Measurements from ENCODE around the gene HTT. TPM values are rescaled to one million over a fixed set of nuclear protein-coding genes. Genes with fewer than 3 reads are reported as not detected.

HTT gene
- total RNA-seq, 1 experiment from 2014 or later = 85.4 TPM

- no peaks in the 10 kb centered on the region for H3K27me3 Mint-ChIP-seq (ENCODE audit: low read depth)
- no peak overlapping the region for H3K27ac Mint-ChIP-seq
- peaks cover 6% of the 10 kb centered on the region for H3K4me1 Mint-ChIP-seq
- ChIA-PET POLR2A (no interaction called here), CTCF (no interaction called here)
- peaks cover 56% of the 10 kb centered on the region for H3K36me3 Mint-ChIP-seq
- no peak for TF ChIP-seq ELF4 (CRISPR knock-in tag; IDR thresholded peaks at IDR 0.05; ENCODE audit: low read depth)
- TF ChIP-seq, protein P1, sequence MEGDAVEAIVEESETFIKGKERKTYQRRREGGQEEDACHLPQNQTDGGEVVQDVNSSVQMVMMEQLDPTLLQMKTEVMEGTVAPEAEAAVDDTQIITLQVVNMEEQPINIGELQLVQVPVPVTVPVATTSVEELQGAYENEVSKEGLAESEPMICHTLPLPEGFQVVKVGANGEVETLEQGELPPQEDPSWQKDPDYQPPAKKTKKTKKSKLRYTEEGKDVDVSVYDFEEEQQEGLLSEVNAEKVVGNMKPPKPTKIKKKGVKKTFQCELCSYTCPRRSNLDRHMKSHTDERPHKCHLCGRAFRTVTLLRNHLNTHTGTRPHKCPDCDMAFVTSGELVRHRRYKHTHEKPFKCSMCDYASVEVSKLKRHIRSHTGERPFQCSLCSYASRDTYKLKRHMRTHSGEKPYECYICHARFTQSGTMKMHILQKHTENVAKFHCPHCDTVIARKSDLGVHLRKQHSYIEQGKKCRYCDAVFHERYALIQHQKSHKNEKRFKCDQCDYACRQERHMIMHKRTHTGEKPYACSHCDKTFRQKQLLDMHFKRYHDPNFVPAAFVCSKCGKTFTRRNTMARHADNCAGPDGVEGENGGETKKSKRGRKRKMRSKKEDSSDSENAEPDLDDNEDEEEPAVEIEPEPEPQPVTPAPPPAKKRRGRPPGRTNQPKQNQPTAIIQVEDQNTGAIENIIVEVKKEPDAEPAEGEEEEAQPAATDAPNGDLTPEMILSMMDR (IDR thresholded peaks at IDR 0.05) = no peak
- TF ChIP-seq, protein P2, sequence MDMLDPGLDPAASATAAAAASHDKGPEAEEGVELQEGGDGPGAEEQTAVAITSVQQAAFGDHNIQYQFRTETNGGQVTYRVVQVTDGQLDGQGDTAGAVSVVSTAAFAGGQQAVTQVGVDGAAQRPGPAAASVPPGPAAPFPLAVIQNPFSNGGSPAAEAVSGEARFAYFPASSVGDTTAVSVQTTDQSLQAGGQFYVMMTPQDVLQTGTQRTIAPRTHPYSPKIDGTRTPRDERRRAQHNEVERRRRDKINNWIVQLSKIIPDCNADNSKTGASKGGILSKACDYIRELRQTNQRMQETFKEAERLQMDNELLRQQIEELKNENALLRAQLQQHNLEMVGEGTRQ (CRISPR knock-in tag; IDR thresholded peaks at IDR 0.05) = no peak
- no peak for TF ChIP-seq ZNF138 (CRISPR knock-in tag; conservative IDR thresholded peaks at IDR 0.05)
- no peak for TF ChIP-seq ZNF671 (CRISPR knock-in tag; IDR thresholded peaks at IDR 0.05)
- TF ChIP-seq, protein P3, sequence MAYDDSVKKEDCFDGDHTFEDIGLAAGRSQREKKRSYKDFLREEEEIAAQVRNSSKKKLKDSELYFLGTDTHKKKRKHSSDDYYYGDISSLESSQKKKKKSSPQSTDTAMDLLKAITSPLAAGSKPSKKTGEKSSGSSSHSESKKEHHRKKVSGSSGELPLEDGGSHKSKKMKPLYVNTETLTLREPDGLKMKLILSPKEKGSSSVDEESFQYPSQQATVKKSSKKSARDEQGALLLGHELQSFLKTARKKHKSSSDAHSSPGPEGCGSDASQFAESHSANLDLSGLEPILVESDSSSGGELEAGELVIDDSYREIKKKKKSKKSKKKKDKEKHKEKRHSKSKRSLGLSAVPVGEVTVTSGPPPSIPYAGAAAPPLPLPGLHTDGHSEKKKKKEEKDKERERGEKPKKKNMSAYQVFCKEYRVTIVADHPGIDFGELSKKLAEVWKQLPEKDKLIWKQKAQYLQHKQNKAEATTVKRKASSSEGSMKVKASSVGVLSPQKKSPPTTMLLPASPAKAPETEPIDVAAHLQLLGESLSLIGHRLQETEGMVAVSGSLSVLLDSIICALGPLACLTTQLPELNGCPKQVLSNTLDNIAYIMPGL (CRISPR knock-in tag; IDR thresholded peaks at IDR 0.05) = no peak
- no peak for TF ChIP-seq ZNF423 (CRISPR knock-in tag; IDR thresholded peaks at IDR 0.05)
- TF ChIP-seq TCF7 (CRISPR knock-in tag; IDR thresholded peaks at IDR 0.05; ENCODE audit: low read depth) = no peak
- TF ChIP-seq, protein P4, sequence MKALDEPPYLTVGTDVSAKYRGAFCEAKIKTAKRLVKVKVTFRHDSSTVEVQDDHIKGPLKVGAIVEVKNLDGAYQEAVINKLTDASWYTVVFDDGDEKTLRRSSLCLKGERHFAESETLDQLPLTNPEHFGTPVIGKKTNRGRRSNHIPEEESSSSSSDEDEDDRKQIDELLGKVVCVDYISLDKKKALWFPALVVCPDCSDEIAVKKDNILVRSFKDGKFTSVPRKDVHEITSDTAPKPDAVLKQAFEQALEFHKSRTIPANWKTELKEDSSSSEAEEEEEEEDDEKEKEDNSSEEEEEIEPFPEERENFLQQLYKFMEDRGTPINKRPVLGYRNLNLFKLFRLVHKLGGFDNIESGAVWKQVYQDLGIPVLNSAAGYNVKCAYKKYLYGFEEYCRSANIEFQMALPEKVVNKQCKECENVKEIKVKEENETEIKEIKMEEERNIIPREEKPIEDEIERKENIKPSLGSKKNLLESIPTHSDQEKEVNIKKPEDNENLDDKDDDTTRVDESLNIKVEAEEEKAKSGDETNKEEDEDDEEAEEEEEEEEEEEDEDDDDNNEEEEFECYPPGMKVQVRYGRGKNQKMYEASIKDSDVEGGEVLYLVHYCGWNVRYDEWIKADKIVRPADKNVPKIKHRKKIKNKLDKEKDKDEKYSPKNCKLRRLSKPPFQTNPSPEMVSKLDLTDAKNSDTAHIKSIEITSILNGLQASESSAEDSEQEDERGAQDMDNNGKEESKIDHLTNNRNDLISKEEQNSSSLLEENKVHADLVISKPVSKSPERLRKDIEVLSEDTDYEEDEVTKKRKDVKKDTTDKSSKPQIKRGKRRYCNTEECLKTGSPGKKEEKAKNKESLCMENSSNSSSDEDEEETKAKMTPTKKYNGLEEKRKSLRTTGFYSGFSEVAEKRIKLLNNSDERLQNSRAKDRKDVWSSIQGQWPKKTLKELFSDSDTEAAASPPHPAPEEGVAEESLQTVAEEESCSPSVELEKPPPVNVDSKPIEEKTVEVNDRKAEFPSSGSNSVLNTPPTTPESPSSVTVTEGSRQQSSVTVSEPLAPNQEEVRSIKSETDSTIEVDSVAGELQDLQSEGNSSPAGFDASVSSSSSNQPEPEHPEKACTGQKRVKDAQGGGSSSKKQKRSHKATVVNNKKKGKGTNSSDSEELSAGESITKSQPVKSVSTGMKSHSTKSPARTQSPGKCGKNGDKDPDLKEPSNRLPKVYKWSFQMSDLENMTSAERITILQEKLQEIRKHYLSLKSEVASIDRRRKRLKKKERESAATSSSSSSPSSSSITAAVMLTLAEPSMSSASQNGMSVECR (CRISPR knock-in tag; IDR thresholded peaks at IDR 0.05; ENCODE audit: borderline replicate concordance) = no peak
- TF ChIP-seq FOXJ3 (CRISPR knock-in tag; IDR thresholded peaks at IDR 0.05; ENCODE audit: borderline replicate concordance) = no peak
- no peak for TF ChIP-seq CBFB (CRISPR knock-in tag; IDR thresholded peaks at IDR 0.05; ENCODE audit: low read depth)
- no peak for TF ChIP-seq GTF2I (CRISPR knock-in tag; conservative IDR thresholded peaks at IDR 0.05)
- no peak for TF ChIP-seq ZNF263 (CRISPR knock-in tag; IDR thresholded peaks at IDR 0.05; ENCODE audit: low read depth)
- TF ChIP-seq GRHL2 (CRISPR knock-in tag; IDR thresholded peaks at IDR 0.05; ENCODE audit: insufficient replicate concordance, severe bottlenecking) = no peak
- no peak for TF ChIP-seq CDX4 (CRISPR knock-in tag; IDR thresholded peaks at IDR 0.05; ENCODE audit: borderline replicate concordance)
- TF ChIP-seq, protein P5, sequence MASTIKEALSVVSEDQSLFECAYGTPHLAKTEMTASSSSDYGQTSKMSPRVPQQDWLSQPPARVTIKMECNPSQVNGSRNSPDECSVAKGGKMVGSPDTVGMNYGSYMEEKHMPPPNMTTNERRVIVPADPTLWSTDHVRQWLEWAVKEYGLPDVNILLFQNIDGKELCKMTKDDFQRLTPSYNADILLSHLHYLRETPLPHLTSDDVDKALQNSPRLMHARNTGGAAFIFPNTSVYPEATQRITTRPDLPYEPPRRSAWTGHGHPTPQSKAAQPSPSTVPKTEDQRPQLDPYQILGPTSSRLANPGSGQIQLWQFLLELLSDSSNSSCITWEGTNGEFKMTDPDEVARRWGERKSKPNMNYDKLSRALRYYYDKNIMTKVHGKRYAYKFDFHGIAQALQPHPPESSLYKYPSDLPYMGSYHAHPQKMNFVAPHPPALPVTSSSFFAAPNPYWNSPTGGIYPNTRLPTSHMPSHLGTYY (CRISPR knock-in tag; IDR thresholded peaks at IDR 0.05) = no peak
- TF ChIP-seq ZMAT4 (CRISPR knock-in tag; IDR thresholded peaks at IDR 0.05) = no peak
- TF ChIP-seq IRF1 (CRISPR knock-in tag; IDR thresholded peaks at IDR 0.05) = no peak
- H3K9me3 Mint-ChIP-seq = no peaks in the 10 kb centered on the region
- no peak overlapping the region for H3K4me3 Mint-ChIP-seq
- DNase-seq (ENCODE audit: low spot score) = no peak
- ATAC-seq = no peak
Measured at GRCh38 chr4:3177905-3178304, 103.4 kb downstream of the HTT start.

Data from WTC11 (cell line).